ENCODE data around the gene NUDT7. TPM values are rescaled to one million over a fixed set of nuclear protein-coding genes. Genes with fewer than 3 reads are reported as not detected.

Gene NUDT7
- total RNA-seq, 1 donor from 2014 or later = 1.8 TPM

DNA sequence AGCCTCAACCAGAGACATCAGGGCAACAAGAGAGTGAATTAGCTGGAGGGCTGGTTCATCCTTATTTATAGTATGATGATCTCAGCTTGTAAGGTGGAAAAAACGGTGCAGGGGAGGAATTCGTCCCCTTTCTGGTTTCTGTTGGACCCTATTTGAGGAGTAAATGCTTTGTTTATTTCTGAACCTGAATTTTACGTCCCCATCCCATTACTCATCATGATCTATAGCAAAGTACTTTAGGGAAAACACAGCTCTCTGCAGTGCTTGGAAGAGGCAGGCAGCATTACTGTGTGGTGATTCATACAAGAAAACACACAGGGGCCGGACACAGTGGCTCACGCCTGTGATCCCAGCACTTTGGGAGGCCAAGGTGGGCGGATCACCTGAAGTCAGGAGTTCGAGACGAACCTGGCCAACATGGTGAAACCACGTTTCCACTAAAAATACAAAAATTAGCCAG is 58.1 kb downstream of the NUDT7 start:
- H3K4me3 ChIP-seq (ENCODE audit: low read depth, low read length) = no peak overlapping the region
- no peaks in the 10 kb centered on the region for H3K36me3 ChIP-seq (ENCODE audit: control insufficient read depth, insufficient read depth, low read length)
- FAIRE-seq (no peak), DNase-seq (ENCODE audit: low read depth) (peak; percentile 78)
- no peaks in the 10 kb centered on the region for H3K27me3 ChIP-seq (ENCODE audit: control insufficient read depth, insufficient read depth, low read length)
- no peak for TF ChIP-seq CTCF (IDR thresholded peaks at IDR 0.05; ENCODE audit: insufficient read depth, low read length, severe bottlenecking)

- TF ChIP-seq CTCF (IDR thresholded peaks at IDR 0.05; ENCODE audit: insufficient read depth, low read length, severe bottlenecking) = no peak
- DNase-seq (ENCODE audit: low read depth) = no peak
- no peak for FAIRE-seq
- Histone ChIP-seq H3K4me3 (ENCODE audit: low read depth, low read length) (no peak overlapping the region), H3K27me3 (ENCODE audit: control insufficient read depth, insufficient read depth, low read length) (no peaks in the 10 kb centered on the region), H3K36me3 (ENCODE audit: control insufficient read depth, insufficient read depth, low read length) (no peaks in the 10 kb centered on the region)
These were observed 58.8 kb downstream of the NUDT7 start for GRCh38 chr16:77781091-77781490.

DNA sequence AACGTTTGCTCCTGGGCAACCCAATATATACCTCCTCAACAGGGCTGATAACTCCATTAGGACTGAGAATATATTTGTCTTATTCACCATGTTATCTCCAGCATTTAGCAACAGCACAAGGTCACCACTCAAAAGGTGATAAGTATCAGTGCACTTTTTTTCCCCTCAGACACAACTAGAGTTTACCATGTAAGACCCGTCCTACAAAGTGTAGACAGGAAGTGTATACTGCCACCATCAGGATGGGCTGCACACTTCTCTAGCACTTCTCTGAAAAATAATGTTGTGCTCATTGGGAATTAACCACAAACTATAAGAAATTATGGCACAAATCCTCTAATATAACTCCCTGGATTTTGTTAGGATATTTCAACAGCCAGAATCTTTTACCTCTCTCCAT is 60.4 kb downstream of the NUDT7 start:
- TF ChIP-seq CTCF (IDR thresholded peaks at IDR 0.05; ENCODE audit: insufficient read depth, low read length, severe bottlenecking) = peak; percentile 28
- DNase-seq (ENCODE audit: low read depth) (no peak), FAIRE-seq (no peak)
- no peak overlapping the region for H3K4me3 ChIP-seq (ENCODE audit: low read depth, low read length)
- H3K27me3 ChIP-seq (ENCODE audit: control insufficient read depth, insufficient read depth, low read length) = no peaks in the 10 kb centered on the region
- H3K36me3 ChIP-seq (ENCODE audit: control insufficient read depth, insufficient read depth, low read length) = no peaks in the 10 kb centered on the region

DNA sequence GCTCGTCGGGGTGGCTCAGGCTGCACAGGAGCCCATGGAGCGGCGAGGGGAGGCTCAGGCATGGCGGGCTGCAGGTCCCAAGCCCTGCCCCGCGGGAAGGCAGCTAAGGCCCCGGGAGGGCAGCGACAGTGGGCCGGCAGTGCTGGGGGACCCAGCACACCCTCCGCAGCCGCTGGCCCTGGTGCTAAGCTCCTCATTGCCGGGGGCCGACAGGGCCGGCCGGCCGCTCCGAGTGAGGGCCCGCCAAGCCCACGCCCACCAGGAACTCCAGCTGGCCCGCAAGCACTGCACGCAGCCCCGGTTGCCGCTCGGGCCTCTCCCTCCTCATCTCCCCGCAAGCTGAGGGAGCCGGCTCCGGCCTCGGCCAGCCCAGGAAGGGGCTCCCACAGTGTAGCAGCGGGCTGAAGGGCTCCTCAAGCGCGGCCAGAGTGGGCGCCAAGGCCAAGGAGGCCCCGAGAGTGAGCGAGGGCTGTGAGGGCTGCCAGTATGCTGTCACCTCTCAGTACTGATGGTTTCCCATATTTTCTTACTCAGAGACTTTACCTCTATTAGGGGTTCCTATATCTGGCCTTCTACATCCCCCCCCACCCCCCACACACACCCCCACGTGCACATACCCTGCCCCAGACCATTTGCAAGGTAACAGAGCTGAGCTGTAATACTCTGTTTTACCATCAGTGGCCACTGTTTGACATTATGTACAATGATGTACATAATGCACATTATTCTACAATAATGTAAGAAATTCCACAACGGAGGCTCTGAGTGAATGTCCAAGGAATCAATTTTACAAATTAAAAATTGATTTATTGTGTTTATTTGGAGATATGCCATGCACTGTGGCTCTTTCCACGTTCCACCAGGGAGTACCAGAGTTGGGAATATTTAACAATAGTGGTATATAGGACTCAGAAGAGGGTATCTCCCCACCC is 62.4 kb downstream of the NUDT7 start:
- Histone ChIP-seq H3K27me3 (ENCODE audit: control insufficient read depth, insufficient read depth, low read length) (peaks cover 15% of the 10 kb centered on the region), H3K4me3 (ENCODE audit: low read depth, low read length) (no peak overlapping the region), H3K36me3 (ENCODE audit: control insufficient read depth, insufficient read depth, low read length) (no peaks in the 10 kb centered on the region)
- no peak for DNase-seq (ENCODE audit: low read depth)
- no peak for TF ChIP-seq CTCF (IDR thresholded peaks at IDR 0.05; ENCODE audit: insufficient read depth, low read length, severe bottlenecking)
- FAIRE-seq = no peak

DNA sequence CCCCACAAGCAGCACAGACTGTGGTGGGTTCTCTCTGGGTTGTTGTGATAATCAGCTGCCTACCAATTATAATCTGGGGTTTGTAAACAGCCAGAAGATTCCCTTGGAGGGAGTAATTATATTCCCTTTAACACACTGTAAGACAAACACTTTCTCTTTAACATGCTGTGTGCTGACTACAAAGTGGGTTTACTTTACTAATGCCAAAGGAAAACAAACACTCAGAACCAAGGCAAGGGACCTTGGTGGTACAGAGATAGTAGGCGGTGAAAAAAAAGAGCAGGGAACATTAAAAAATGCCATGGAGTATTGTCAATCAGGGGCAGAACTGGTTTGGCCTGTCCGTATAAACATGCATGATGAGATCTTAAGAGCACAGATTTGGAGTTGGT is 63.1 kb downstream of the NUDT7 start:
- no peak for TF ChIP-seq CTCF (IDR thresholded peaks at IDR 0.05; ENCODE audit: insufficient read depth, low read length, severe bottlenecking)
- no peak for FAIRE-seq
- H3K27me3 ChIP-seq (ENCODE audit: control insufficient read depth, insufficient read depth, low read length) = peaks cover 20% of the 10 kb centered on the region

More for the DNA sequence above, 63.1 kb downstream of the NUDT7 start:
- DNase-seq (ENCODE audit: low read depth) = no peak
- Histone ChIP-seq H3K4me3 (ENCODE audit: low read depth, low read length) (no peak overlapping the region), H3K36me3 (ENCODE audit: control insufficient read depth, insufficient read depth, low read length) (no peaks in the 10 kb centered on the region)
